IPS DF 6.9 (cell line): Measurements from ENCODE around the gene CAMSAP1.

Experiments
- DNase-seq: peaks from one replicate; pipeline ENCODE4 v3.0.0-alpha.2; 2013; ENCODE audit warnings: low read depth, low spot score
- H3K27ac ChIP-seq: one replicate; pipeline ENCODE4 v1.5.1; 2013; ENCODE audit warnings: low read length, control low read depth
- H3K27me3 ChIP-seq: 2 replicates; pipeline ENCODE4 v1.6.1; 2013; ENCODE audit warnings: mild to moderate bottlenecking, low read length; ENCODE audit not compliant: control insufficient read depth, insufficient read depth
- H3K36me3 ChIP-seq: 2 replicates; pipeline ENCODE4 v1.6.1; 2013; ENCODE audit warnings: low read length; ENCODE audit not compliant: control insufficient read depth, insufficient read depth
- H3K4me1 ChIP-seq: 2 replicates; pipeline ENCODE4 v1.6.1; 2013; ENCODE audit warnings: low read length; ENCODE audit not compliant: control insufficient read depth, insufficient read depth
- H3K4me3 ChIP-seq: 2 replicates; pipeline ENCODE4 v1.5.1; 2013; ENCODE audit warnings: mild to moderate bottlenecking, low read length
- H3K9me3 ChIP-seq: 2 replicates; pipeline ENCODE4 v1.6.1; 2013; ENCODE audit warnings: low read length, inconsistent platforms; ENCODE audit not compliant: control insufficient read depth, insufficient read depth
- WGBS: extraction: QIAGEN DNeasy Blood & Tissue Kit; methylation state at CpG from one replicate; pipeline ENCODE4 v1.1.7; 2013; ENCODE audit warnings: mixed read lengths, missing lambda C conversion rate; ENCODE audit not compliant: insufficient read length, insufficient coverage; 5-methylcytosine and 5-hydroxymethylcytosine counted together

CAMSAP1 gene

DNA sequence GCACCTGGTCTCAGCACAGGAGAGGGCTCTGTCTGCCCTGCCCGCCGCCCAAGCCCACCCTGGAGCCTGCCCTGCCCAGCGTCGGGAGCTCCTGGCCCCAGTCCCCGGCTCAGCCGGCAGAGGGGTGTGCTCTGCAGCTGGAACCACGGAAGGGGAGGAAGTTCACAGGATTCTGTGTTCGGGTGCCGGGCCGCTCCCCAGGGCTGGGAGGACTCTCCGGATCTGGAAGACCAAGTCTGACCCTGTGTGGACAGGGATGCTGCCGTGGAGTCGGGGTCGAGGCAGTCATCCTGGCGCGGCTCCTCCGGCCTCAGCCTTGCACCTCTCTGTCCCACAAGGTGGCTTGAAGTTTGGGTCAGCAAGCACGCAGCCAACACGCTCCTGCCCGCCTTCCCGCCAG lies 126.7 kb downstream of the CAMSAP1 start:
- H3K4me3 ChIP-seq, result no peak overlapping the region
- no peaks in the 10 kb centered on the region; the same call in 1 of the 2 replicates for H3K4me1 ChIP-seq
- no peaks in the 10 kb centered on the region for H3K27me3 ChIP-seq
- no peaks in the 10 kb centered on the region; the same call in 1 of the 2 replicates for H3K36me3 ChIP-seq
- no CpG with 5 or more reads among the region's 21 CpGs for WGBS
- no peak for DNase-seq
- H3K27ac ChIP-seq, result no peak overlapping the region
- H3K9me3 ChIP-seq, result no peaks in the 10 kb centered on the region

DNA sequence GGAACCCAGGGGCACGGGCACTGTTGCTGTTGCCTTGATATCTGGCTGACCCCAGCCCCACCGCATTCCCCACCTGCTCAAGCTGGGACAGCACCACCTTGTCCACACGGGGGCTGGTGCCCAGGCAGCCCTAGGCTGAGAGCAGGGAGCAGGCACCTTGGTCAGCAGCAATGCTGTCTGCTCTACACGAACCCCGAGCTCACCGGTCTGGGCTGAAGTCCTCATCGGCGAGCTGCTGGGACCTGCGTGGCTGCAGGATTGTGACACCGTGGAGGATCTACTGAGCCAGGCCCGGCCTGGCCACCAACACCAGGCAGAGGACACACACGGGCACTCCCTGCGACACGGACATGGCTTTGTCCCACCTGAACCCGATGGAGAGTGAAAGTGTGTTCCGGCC lies 127.3 kb downstream of the CAMSAP1 start:
- no CpG with 5 or more reads among the region's 16 CpGs for WGBS
- Histone ChIP-seq H3K27me3 (no peaks in the 10 kb centered on the region), H3K36me3 (no peaks in the 10 kb centered on the region; the same call in 1 of the 2 replicates), H3K4me3 (no peak overlapping the region), H3K27ac (no peak overlapping the region), H3K9me3 (no peaks in the 10 kb centered on the region), H3K4me1 (no peaks in the 10 kb centered on the region; the same call in 1 of the 2 replicates)
- DNase-seq, result no peak

DNA sequence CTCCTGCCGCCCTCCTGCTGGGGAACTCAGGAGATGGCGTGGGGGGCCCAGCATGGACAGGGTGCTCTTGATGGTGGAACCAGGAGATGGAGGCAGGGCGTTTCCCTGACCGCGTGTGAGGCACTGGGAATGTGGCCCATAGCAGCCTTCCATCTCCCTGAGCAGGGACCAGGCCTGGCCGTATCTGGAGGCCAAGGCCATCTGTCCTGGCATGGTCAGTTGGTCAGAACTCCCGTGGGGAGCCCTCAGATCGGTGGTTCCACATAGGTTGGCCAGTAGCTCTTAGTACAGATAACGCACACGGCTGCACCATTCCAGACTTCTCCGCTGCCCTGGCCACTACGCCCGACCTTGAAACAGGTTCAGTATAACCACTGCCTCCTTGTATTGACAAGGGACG lies 127.8 kb downstream of the CAMSAP1 start:
- Histone ChIP-seq H3K4me1 (no peaks in the 10 kb centered on the region; the same call in 1 of the 2 replicates), H3K27me3 (no peaks in the 10 kb centered on the region), H3K4me3 (no peak overlapping the region), H3K36me3 (no peaks in the 10 kb centered on the region; the same call in 1 of the 2 replicates), H3K27ac (no peak overlapping the region), H3K9me3 (no peaks in the 10 kb centered on the region)
- no peak for DNase-seq
- WGBS, result no CpG with 5 or more reads among the region's 14 CpGs

DNA sequence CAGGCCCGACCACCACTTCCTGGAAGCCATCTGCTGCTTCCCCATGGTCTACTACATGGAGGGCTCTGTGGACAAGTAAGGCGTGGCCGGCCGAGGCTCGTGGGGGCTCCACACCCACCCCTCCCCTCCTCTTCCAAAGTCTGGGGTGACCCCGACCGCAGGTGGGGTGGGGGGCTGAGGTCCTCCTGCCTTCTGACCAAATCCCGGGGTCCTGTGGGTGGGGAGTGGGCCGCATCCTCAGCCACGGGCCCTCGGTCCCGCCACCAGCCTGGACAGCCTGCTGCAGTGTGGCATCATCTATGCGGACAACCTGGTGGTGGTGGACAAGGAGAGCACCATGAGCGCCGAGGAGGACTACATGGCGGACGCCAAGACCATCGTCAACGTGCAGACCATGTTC lies 128.9 kb downstream of the CAMSAP1 start:
- H3K4me3 ChIP-seq, result no peak overlapping the region
- no peaks in the 10 kb centered on the region for H3K9me3 ChIP-seq
- H3K36me3 ChIP-seq, result no peaks in the 10 kb centered on the region; the same call in 1 of the 2 replicates
- no peaks in the 10 kb centered on the region; the same call in 1 of the 2 replicates for H3K4me1 ChIP-seq
- no peak overlapping the region for H3K27ac ChIP-seq
- H3K27me3 ChIP-seq, result no peaks in the 10 kb centered on the region
- WGBS, result no CpG with 5 or more reads among the region's 19 CpGs
- DNase-seq, result no peak

DNA sequence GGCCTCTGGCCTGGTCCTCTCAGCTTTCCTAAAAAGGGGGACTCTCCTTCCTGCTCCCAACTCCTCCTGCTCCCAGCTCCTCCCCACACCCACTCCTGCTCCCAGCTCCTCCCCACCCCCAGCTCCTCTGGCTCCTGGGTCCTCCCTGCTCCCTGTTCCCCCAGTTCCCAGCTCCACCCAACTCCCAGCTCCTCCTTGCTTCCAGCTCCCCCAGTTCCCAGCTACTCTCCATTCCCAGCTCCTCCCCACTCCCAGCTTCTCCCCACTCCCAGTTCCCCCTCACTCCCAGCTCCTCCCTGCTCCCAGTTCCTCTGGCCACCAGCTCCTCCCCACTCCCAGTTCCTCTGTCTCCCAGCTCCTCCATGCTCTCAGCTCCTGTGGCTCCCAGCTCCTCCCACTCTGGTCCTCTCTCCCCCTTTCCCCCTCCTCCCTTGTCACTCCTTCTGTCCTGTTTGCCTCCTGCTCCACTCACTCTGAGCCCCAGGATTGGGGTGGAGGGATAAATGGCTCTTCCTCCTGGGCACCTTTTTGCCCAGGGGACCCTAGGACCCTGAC lies 129.6 kb downstream of the CAMSAP1 start:
- H3K36me3 ChIP-seq, result no peaks in the 10 kb centered on the region; the same call in 1 of the 2 replicates
- H3K4me1 ChIP-seq, result no peaks in the 10 kb centered on the region; the same call in 1 of the 2 replicates
- no peak overlapping the region for H3K27ac ChIP-seq
- H3K9me3 ChIP-seq, result no peaks in the 10 kb centered on the region
- H3K4me3 ChIP-seq, result no peak overlapping the region
- H3K27me3 ChIP-seq, result no peaks in the 10 kb centered on the region
- DNase-seq, result no peak

DNA sequence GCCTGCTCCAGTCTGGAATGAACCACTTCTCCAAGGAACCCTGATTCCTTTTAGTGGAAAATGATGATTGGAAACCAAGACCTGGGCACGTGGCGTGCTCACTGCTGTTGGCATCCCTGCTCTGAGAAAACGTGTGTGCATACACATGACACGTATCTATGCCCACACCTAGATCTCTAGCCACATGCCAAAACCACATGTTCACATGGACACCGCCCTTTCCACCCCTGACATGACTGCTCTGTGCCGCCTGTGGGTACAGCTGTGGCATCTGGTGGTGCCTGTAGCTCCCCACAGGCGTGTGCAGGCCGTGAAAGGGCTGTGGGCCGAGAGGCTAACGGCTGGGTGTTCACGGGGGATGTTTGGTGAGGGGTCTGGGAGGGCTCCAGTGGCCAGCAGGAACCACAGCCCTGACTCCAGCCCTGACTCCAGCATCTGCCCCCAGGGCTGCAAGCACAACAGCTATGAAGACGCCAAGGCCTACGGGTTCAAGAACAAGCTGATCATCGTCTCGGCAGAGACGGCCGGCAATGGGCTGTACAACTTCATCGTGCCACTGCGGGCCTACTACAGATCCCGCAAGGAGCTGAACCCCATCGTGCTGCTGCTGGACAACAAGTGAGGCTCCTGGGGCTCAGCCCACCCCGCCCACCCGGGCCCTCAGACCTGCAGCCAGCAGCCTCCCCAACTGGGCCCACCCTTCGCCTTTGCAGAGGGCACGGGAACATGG lies 130.3 kb downstream of the CAMSAP1 start:
- Histone ChIP-seq H3K9me3 (no peaks in the 10 kb centered on the region), H3K27me3 (no peaks in the 10 kb centered on the region), H3K27ac (no peak overlapping the region), H3K4me3 (no peak overlapping the region), H3K4me1 (no peaks in the 10 kb centered on the region; the same call in 1 of the 2 replicates), H3K36me3 (no peaks in the 10 kb centered on the region; the same call in 1 of the 2 replicates)
- WGBS, result no CpG with 5 or more reads among the region's 25 CpGs
- DNase-seq, result no peak

DNA sequence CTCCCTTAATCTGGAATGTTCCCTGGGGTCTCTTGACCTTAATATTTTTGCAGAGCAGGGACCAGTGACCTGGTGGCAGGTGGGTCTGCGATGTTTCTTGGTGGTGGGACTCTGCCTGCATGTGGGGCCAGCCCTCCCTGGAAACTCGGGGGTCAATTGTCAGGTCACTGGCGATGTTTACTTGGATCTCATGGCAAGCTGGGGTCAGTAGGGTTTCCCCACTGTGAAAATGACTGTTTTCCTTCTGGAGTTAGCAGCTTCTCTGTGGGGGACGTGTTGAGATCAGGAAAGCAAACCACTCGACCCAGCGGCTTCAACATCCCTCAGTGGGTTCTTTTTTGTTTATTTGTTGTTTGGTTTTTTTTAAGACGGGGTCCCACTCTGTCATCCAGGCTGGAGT lies 131.4 kb downstream of the CAMSAP1 start:
- no peaks in the 10 kb centered on the region for H3K9me3 ChIP-seq
- H3K4me1 ChIP-seq, result no peaks in the 10 kb centered on the region; the same call in 1 of the 2 replicates
- H3K27ac ChIP-seq, result no peak overlapping the region
- no CpG with 5 or more reads among the region's 7 CpGs for WGBS
- H3K4me3 ChIP-seq, result no peak overlapping the region
- no peak for DNase-seq
- no peaks in the 10 kb centered on the region; the same call in 1 of the 2 replicates for H3K36me3 ChIP-seq
- H3K27me3 ChIP-seq, result no peaks in the 10 kb centered on the region

DNA sequence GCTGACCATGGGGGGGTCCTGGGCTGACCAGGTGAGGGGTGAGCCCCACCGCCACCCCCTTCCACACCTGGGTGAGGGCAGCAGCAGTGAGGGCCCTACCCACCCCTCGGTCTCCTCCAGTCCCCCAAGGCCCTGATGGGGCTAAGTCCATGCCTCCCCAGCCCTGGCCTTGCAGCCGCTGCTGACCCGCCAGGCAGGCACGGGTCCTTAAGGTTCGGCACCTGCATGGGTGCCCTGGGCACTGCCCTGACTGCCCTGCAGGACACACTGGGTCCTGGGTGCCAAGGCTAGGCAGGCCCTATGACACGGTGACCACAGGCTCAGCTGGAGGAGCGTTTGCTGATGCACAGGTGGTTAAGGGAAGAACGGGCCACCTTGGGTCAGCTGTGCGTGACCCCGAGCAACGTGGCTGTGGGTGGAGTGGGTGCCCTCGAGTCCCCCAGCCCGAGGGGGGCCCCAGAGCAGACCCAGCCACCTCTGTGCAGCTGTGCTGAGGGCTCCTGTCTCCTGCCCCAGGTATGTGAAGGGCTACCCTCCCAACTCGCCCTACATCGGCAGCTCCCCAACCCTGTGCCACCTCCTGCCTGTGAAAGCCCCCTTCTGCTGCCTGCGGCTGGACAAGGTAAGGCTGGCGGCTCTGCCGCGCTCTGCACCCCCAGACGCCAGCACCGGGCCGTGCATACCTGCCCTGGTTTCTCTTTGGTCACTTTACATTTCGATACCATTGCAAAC lies 132.4 kb downstream of the CAMSAP1 start:
- no CpG with 5 or more reads among the region's 24 CpGs for WGBS
- Histone ChIP-seq H3K4me1 (no peaks in the 10 kb centered on the region), H3K9me3 (no peaks in the 10 kb centered on the region), H3K4me3 (no peak overlapping the region), H3K27ac (no peak overlapping the region), H3K27me3 (no peaks in the 10 kb centered on the region), H3K36me3 (no peaks in the 10 kb centered on the region; the same call in 1 of the 2 replicates)
- no peak for DNase-seq

DNA sequence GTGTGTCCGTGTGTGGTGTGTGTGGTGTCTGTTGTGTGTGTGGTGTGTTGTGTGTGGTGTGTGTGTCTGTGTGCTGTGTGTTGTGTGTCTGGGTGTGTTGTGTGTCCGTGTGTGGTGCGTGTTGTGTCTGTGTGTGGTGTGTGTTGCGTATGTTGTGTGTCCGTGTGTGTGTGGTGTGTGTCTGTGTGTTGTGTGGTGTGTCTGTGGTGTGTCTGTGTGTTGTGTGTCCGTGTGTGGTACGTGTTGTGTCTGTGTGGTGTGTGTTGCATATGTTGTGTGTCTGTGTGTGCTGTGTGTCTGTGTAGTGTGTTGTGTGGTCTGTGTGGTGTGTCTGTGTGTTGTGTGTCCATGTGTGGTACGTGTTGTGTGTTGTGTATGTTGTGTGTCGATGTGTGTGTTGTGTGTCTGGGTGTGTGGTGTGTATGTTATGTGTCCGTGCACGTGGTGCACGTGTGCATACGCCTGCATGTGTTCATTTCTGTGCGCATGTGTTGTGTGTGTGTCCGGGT lies 133.1 kb downstream of the CAMSAP1 start:
- H3K4me1 ChIP-seq, result no peaks in the 10 kb centered on the region
- H3K4me3 ChIP-seq, result no peak overlapping the region
- no peak overlapping the region for H3K27ac ChIP-seq
- DNase-seq, result no peak
- no peaks in the 10 kb centered on the region for H3K27me3 ChIP-seq
- H3K36me3 ChIP-seq, result no peaks in the 10 kb centered on the region
- 100% methylated on average over 2 of the region's 15 CpGs for WGBS
- H3K9me3 ChIP-seq, result no peaks in the 10 kb centered on the region

DNA sequence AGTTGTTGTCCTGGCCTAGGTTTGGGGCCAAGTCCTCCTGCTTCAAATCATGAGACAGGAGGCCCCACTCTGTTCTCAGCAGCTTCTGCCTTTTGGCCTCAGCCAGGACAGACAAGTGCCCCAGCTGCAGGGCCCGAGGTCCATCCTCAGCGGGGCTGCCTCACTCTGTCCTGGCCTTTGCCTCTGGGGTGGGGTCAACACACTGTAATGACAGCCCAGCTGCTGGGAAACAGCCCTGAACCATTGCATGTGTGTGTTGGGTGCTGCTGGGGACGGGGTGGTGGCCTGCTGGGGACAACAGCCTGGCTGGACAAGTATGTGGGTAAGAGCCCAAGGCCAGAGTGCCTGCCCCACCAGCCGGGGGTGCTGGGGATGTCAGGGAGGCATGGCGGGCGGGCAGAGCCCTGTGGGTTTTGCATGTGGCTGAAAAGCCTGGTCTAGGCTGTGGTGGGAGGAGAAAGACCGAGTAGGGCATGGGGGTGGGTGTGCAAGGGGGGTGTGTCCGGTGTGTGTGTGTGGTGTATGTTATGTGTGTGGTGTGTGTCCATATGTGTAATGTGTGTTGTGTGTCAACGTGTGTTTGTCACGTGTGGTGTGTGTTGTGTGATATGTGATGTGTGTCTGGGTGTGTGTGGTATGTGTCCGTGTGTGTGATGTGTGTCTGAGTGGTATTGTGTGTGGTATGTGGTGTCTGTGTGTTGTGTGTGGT lies 133.7 kb downstream of the CAMSAP1 start:
- Histone ChIP-seq H3K4me3 (no peak overlapping the region), H3K36me3 (no peaks in the 10 kb centered on the region), H3K27me3 (no peaks in the 10 kb centered on the region), H3K4me1 (no peaks in the 10 kb centered on the region), H3K27ac (no peak overlapping the region), H3K9me3 (no peaks in the 10 kb centered on the region)
- WGBS, result 100% methylated on average over 3 of the region's 11 CpGs
- no peak for DNase-seq
